Measurements from ENCODE around the gene VPS13D.

- TF ChIP-seq POLR2A (IDR thresholded peaks at IDR 0.05) (no peak), CTCF (IDR thresholded peaks at IDR 0.05) (no peak)
These were observed 291.3 kb downstream of the VPS13D start for GRCh38 chr1:12521096-12521495.

All from right lobe of liver (tissue), 4 donors.